K562 (cell line): ENCODE data around the gene ZNF385C. TPM values are rescaled to one million over a fixed set of nuclear protein-coding genes. Genes with fewer than 3 reads are reported as not detected.
A peak's percentile ranks its signal among the peaks of the same experiment; 100 is the strongest.

ENCODE experiments used
- ATF1 ChIP-seq, 2 experiments: fragments of 450-650 bp in 1 of 2; IDR thresholded peaks; 2 replicates each; pipeline ENCODE4 v1.6.1; 2016; ENCODE audit warnings: missing compliant biosample characterization in 1 of 2, missing genetic modification characterization in 1 of 2
- HDAC1 ChIP-seq, 2 experiments: fragments of 450-650 bp; IDR thresholded peaks; 2 replicates each; pipeline ENCODE4 v1.6.1; 2016 to 2017; ENCODE audit warnings: inconsistent platforms in 1 of 2, mild to moderate bottlenecking in 1 of 2, moderate library complexity in 1 of 2
- L3MBTL2 ChIP-seq: fragments of 450-650 bp; IDR thresholded peaks from 2 replicates; pipeline ENCODE4 v1.6.1; 2016; ENCODE audit warnings: mild to moderate bottlenecking, moderate library complexity
- MAZ ChIP-seq, 2 experiments: fragments of 450-650 bp in 1 of 2; sonication (generic) in 1 of 2; formaldehyde crosslinking; IDR thresholded peaks in 1 of 2; conservative IDR thresholded peaks in 1 of 2; 2 replicates each; pipeline versions ENCODE4 v1.4.0 to v1.5.0; 2020; ENCODE audit warnings: mild to moderate bottlenecking in 1 of 2, missing genetic modification reagents in 1 of 2
- MTA2 ChIP-seq: fragments of 450-650 bp; IDR thresholded peaks from 2 replicates; pipeline ENCODE4 v1.6.1; 2016; ENCODE audit warnings: low read depth
- MXI1 ChIP-seq: IDR thresholded peaks from 2 replicates; pipeline ENCODE4 v1.6.1; 2011; ENCODE audit warnings: low read depth, mild to moderate bottlenecking, improper control_type of control experiment, low read length
- NR2C2 ChIP-seq, 2 experiments: fragments of 200-800 bp in 1 of 2; sonication (Bioruptor generic) in 1 of 2; sonication (generic) in 1 of 2; formaldehyde crosslinking in 1 of 2; IDR thresholded peaks; 2 replicates each; pipeline versions ENCODE4 v1.6.1 to v1.8.0; 2016 to 2022; ENCODE audit warnings: mild to moderate bottlenecking in 1 of 2, missing compliant biosample characterization in 1 of 2, missing genetic modification characterization in 1 of 2, missing genetic modification reagents in 1 of 2
- NRF1 ChIP-seq, 2 experiments: fragments of 450-650 bp; IDR thresholded peaks in 1 of 2; conservative IDR thresholded peaks in 1 of 2; 2 replicates each; pipeline ENCODE4 v1.6.1; 2014; ENCODE audit warnings: mild to moderate bottlenecking in 2 of 2
- TAF1 ChIP-seq: IDR thresholded peaks from 2 replicates; pipeline ENCODE4 v1.6.1; 2011; ENCODE audit warnings: mild to moderate bottlenecking, low read length, moderate library complexity; ENCODE audit not compliant: insufficient read depth, control insufficient read depth, severe bottlenecking; ENCODE audit errors: extremely low read depth
- ZNF274 ChIP-seq: IDR thresholded peaks from 2 replicates; pipeline ENCODE4 v1.6.1; 2011; ENCODE audit warnings: low read depth, mild to moderate bottlenecking, low read length, moderate library complexity, borderline replicate concordance
- ZNF316 ChIP-seq: fragments of 450-650 bp; IDR thresholded peaks from 2 replicates; pipeline ENCODE4 v1.6.1; 2016
- polyA plus RNA-seq, 8 experiments: library from polyadenylated mRNA; depleted of rRNA in 4 of 8; stranded (reverse) in 5 of 8; unstranded in 3 of 8; fragments of >200 nt; fragmentation: Nextera tagmentation in 2 of 8; fragmentation: Illumina TruSeq in 1 of 8; extraction: Ambion mirVana in 2 of 8; extraction: Trizol in 1 of 8; gene quantifications; 2 replicates each; pipeline versions ENCODE4 v1.2.1 to v1.2.3, GENCODE V29; 2011 to 2014; ENCODE audit warnings: inconsistent platforms in 1 of 8, missing spikeins in 1 of 8
- total RNA-seq, 7 experiments: library from RNA; depleted of rRNA in 6 of 7; stranded (reverse); fragments of >200 nt in 6 of 7; fragmentation: Illumina TruSeq in 2 of 7; extraction: Trizol in 2 of 7; gene quantifications; 2 replicates each; pipeline versions ENCODE4 v1.2.1 to v1.2.3, GENCODE V29; 2011 to 2021; ENCODE audit warnings: low replicate concordance in 1 of 7
- TF ChIP-seq, protein P1 (sequence below): sonication (generic); formaldehyde crosslinking; IDR thresholded peaks from 2 replicates; pipeline ENCODE4 v1.8.0; 2022; ENCODE audit warnings: missing genetic modification reagents, mild to moderate bottlenecking, moderate library complexity, borderline replicate concordance
- TF ChIP-seq, protein P2 (sequence below): conservative IDR thresholded peaks from 2 replicates; pipeline ENCODE4 v1.6.1; 2011; ENCODE audit warnings: low read depth, mild to moderate bottlenecking, low read length; ENCODE audit not compliant: control insufficient read depth
- TF ChIP-seq, protein P3 (sequence below), 2 experiments: fragments of 450-650 bp; conservative IDR thresholded peaks; 2 replicates each; pipeline ENCODE4 v1.6.1; 2017; ENCODE audit warnings: mild to moderate bottlenecking in 2 of 2, moderate library complexity in 2 of 2
- TF ChIP-seq, protein P4 (sequence below): sonication (generic); formaldehyde crosslinking; IDR thresholded peaks from 2 replicates; pipeline ENCODE4 v1.9.0; 2022; ENCODE audit warnings: mild to moderate bottlenecking, missing genetic modification reagents
- TF ChIP-seq, protein P5 (sequence below), 2 experiments: IDR thresholded peaks; 2 replicates each; pipeline ENCODE4 v1.6.1; 2011; ENCODE audit warnings: borderline replicate concordance in 1 of 2, control low read depth in 1 of 2, low read depth in 1 of 2, low read length in 1 of 2, mild to moderate bottlenecking in 1 of 2, mixed read lengths in 1 of 2, moderate library complexity in 1 of 2; ENCODE audit not compliant: insufficient read depth in 1 of 2, insufficient read length in 1 of 2, poor library complexity in 1 of 2, severe bottlenecking in 1 of 2; ENCODE audit errors: extremely low read depth in 1 of 2
- TF ChIP-seq, protein P6 (sequence below): sonication (generic); formaldehyde crosslinking; IDR thresholded peaks from 2 replicates; pipeline ENCODE4 v1.5.0; 2020; ENCODE audit warnings: missing genetic modification reagents

Gene ZNF385C
- total and polyA plus RNA-seq, 9 of the 15 experiments (the other 6 are each of a cell fraction or from before 2014, with no cell fraction given): 0.03 to 0.35 (median 0.18) TPM; not detected in 1

DNA sequence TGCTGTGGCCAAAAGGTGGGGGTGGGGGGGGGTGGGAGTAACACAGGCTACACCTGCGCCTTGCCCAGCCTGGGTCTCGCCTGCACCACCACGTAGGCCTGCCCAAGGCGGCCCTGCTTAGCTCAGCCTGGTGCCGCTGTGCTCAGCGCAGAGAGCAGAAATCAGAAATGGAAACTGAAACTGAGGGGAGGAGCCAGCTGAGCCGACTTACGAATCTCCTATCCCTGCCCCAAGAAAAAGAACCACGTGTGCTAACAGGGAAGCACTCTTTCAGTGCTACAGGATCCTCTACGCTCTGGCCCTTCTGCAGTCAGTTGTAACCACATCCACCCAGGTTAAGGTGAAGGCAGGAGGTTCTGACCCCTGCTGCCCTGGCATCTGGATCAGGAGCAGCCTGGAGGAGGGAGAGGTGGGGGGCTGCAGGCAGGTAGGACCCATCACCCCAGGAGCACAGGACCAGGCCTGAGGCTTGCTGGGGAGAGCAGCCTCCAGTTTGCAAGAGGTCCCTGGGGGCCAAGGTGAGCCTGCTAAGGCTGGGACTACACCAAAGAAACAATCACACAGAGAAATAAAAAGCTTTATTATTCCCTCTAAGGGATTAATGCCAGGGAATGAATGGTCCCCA lies 14.4 kb upstream of the ZNF385C start, which contains the start of gene DHX58 (continued):
- TF ChIP-seq, protein P1, sequence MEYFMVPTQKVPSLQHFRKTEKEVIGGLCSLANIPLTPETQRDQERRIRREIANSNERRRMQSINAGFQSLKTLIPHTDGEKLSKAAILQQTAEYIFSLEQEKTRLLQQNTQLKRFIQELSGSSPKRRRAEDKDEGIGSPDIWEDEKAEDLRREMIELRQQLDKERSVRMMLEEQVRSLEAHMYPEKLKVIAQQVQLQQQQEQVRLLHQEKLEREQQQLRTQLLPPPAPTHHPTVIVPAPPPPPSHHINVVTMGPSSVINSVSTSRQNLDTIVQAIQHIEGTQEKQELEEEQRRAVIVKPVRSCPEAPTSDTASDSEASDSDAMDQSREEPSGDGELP (CRISPR knock-in tag): peak; percentile 40
- TF ChIP-seq ZNF274 (no peak), MAZ (CRISPR knock-in tag; conservative IDR thresholded peaks at IDR 0.05 in 1 of 2, IDR thresholded peaks at IDR 0.05 in 1 of 2) (0 out of 4 replicates have a peak, but pooled peaks of 1 of the 2 experiments have one; percentile 31), L3MBTL2 (0 out of 2 replicates have a peak, but pooled peaks have one; percentile 12), TAF1 (peak; percentile 11), NRF1 (conservative IDR thresholded peaks at IDR 0.05 in 1 of 2, IDR thresholded peaks at IDR 0.05 in 1 of 2) (0 out of 4 replicates have a peak, but pooled peaks have one; percentile 19 to 36), ATF1 (CRISPR knock-in tag; IDR thresholded peaks at IDR 0.05) (no peak), ATF1 (tag; IDR thresholded peaks at IDR 0.05) (no peak), MXI1 (peak; percentile 29; the same call in 1 of the 2 replicates), ZNF316 (no peak), HDAC1 (IDR thresholded peaks at IDR 0.05) (peak in 1 of 2 experiments; percentile 44; a peak in 1 of 4 replicates), NR2C2 (CRISPR knock-in tag; IDR thresholded peaks at IDR 0.05) (no peak), NR2C2 (tag; IDR thresholded peaks at IDR 0.05) (0 out of 2 replicates have a peak, but pooled peaks have one; percentile 19), MTA2 (no peak)
- TF ChIP-seq, protein P2, sequence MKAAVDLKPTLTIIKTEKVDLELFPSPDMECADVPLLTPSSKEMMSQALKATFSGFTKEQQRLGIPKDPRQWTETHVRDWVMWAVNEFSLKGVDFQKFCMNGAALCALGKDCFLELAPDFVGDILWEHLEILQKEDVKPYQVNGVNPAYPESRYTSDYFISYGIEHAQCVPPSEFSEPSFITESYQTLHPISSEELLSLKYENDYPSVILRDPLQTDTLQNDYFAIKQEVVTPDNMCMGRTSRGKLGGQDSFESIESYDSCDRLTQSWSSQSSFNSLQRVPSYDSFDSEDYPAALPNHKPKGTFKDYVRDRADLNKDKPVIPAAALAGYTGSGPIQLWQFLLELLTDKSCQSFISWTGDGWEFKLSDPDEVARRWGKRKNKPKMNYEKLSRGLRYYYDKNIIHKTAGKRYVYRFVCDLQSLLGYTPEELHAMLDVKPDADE: no peak
- TF ChIP-seq, protein P3, sequence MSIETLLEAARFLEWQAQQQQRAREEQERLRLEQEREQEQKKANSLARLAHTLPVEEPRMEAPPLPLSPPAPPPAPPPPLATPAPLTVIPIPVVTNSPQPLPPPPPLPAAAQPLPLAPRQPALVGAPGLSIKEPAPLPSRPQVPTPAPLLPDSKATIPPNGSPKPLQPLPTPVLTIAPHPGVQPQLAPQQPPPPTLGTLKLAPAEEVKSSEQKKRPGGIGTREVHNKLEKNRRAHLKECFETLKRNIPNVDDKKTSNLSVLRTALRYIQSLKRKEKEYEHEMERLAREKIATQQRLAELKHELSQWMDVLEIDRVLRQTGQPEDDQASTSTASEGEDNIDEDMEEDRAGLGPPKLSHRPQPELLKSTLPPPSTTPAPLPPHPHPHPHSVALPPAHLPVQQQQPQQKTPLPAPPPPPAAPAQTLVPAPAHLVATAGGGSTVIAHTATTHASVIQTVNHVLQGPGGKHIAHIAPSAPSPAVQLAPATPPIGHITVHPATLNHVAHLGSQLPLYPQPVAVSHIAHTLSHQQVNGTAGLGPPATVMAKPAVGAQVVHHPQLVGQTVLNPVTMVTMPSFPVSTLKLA (conservative IDR thresholded peaks at IDR 0.05): peak in 1 of 2 experiments; percentile 81; a peak in 3 of 4 replicates
- TF ChIP-seq, protein P4, sequence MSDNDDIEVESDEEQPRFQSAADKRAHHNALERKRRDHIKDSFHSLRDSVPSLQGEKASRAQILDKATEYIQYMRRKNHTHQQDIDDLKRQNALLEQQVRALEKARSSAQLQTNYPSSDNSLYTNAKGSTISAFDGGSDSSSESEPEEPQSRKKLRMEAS (CRISPR knock-in tag): peak; percentile 72
- TF ChIP-seq, protein P5, sequence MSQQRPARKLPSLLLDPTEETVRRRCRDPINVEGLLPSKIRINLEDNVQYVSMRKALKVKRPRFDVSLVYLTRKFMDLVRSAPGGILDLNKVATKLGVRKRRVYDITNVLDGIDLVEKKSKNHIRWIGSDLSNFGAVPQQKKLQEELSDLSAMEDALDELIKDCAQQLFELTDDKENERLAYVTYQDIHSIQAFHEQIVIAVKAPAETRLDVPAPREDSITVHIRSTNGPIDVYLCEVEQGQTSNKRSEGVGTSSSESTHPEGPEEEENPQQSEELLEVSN (IDR thresholded peaks at IDR 0.05; ENCODE audit: borderline replicate concordance in 1 of 2, extremely low read depth in 1 of 2, insufficient read depth in 1 of 2, insufficient read length in 1 of 2, low read depth in 1 of 2, low read length in 1 of 2, poor library complexity in 1 of 2, severe bottlenecking in 1 of 2): peak in 1 of 2 experiments; percentile 21
- TF ChIP-seq, protein P6, sequence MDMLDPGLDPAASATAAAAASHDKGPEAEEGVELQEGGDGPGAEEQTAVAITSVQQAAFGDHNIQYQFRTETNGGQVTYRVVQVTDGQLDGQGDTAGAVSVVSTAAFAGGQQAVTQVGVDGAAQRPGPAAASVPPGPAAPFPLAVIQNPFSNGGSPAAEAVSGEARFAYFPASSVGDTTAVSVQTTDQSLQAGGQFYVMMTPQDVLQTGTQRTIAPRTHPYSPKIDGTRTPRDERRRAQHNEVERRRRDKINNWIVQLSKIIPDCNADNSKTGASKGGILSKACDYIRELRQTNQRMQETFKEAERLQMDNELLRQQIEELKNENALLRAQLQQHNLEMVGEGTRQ (CRISPR knock-in tag): peak; percentile 64
